Heart left ventricle (tissue), 16 donors: ENCODE data around the gene ARHGAP24. TPM values are rescaled to one million over a fixed set of nuclear protein-coding genes. Genes with fewer than 3 reads are reported as not detected.

Experiments
- ATAC-seq, 4 donors: fragments of 200-7000 bp; cut with Tn5 transposase; one replicate each; pipeline ENCODE4 v1.9.1; 2020 to 2022; ENCODE audit warnings: moderate library complexity in 4 of 4, mild to moderate bottlenecking in 3 of 4, moderate number of reproducible peaks in 1 of 4
- DNase-seq, 5 donors: peaks; one replicate each; pipeline ENCODE4 v3.0.0-alpha.2; 2020
- H3K27ac ChIP-seq, 12 donors: fragments of 200-600 bp; sonication (generic) in 4 of 12; one replicate each; pipeline versions ENCODE4 v1.5.0 to v1.8.0; 2016 to 2022; ENCODE audit warnings: mild to moderate bottlenecking in 2 of 12
- H3K27me3 ChIP-seq, 9 donors: fragments of 200-600 bp; sonication (generic) in 2 of 9; one replicate each; pipeline versions ENCODE4 v1.5.1 to v1.8.0; 2016 to 2022; ENCODE audit warnings: mild to moderate bottlenecking in 3 of 9
- H3K36me3 ChIP-seq, 9 donors: fragments of 200-600 bp; sonication (generic) in 2 of 9; one replicate each; pipeline versions ENCODE4 v1.5.0 to v1.8.0; 2018 to 2022; ENCODE audit warnings: mild to moderate bottlenecking in 2 of 9
- H3K4me1 ChIP-seq, 12 donors: fragments of 200-600 bp; sonication (generic) in 4 of 12; one replicate each; pipeline versions ENCODE4 v1.5.0 to v1.8.0; 2016 to 2022; ENCODE audit warnings: mild to moderate bottlenecking in 3 of 12
- H3K4me3 ChIP-seq, 12 donors: fragments of 200-600 bp; sonication (generic) in 4 of 12; one replicate each; pipeline versions ENCODE4 v1.5.0 to v1.8.0; 2017 to 2022; ENCODE audit warnings: mild to moderate bottlenecking in 9 of 12, moderate library complexity in 4 of 12
- H3K9me3 ChIP-seq, 12 donors: fragments of 200-600 bp; sonication (generic) in 4 of 12; one replicate each; pipeline versions ENCODE4 v1.5.0 to v1.8.0; 2016 to 2022; ENCODE audit warnings: mild to moderate bottlenecking in 1 of 12
- CTCF ChIP-seq, 12 donors: fragments of 200-600 bp; sonication (generic) in 4 of 12; IDR thresholded peaks; one replicate each; pipeline versions ENCODE4 v1.5.0 to v1.8.0; 2018 to 2022; ENCODE audit warnings: antibody characterized with exemption in 12 of 12, mild to moderate bottlenecking in 5 of 12
- POLR2A ChIP-seq, 2 donors: fragments of 450-650 bp; IDR thresholded peaks; one replicate each; pipeline ENCODE4 v1.6.1; 2017; ENCODE audit warnings: antibody characterized with exemption in 2 of 2, mild to moderate bottlenecking in 2 of 2, moderate library complexity in 2 of 2
- WGBS, 4 donors: extraction: QIAGEN DNeasy Blood & Tissue Kit in 2 of 4; methylation state at CpG; one replicate each; pipeline versions ENCODE4 v1.1.5 to v1.1.7; 2013 to 2018; 5-methylcytosine and 5-hydroxymethylcytosine counted together
- intact Hi-C, 10 donors: fragments of 100-400 bp; cut with DNase I; formaldehyde crosslinking; loops; one replicate each; pipeline versions ENCODE4 v1.11.1 to v1.14.2; 2022
- polyA plus RNA-seq, 2 donors: library from polyadenylated mRNA; stranded (reverse); fragments of 200-250 nt; gene quantifications; one replicate each; pipeline ENCODE4 v1.2.3, GENCODE V29; 2013
- total RNA-seq, 9 donors: library from RNA; depleted of rRNA in 2 of 9; stranded (reverse); fragments of >200 nt in 2 of 9; fragmentation: NEBNext Ultra II Directional in 3 of 9; extraction: Animal tissue kit (Norgen Biotek cat#: 25700) in 3 of 9; gene quantifications; one replicate each; pipeline versions ENCODE4 v1.1.0 to v1.2.4, GENCODE V29; 2016 to 2023
- donor health status: ischemic (EF 13 %, LVEDD 7.1; RV severe dilation, severe dysfunction).
- donor health status: healthy with polysubstance abuse.
- donor health status: DM: no; HTN: yes; CAD: no.
- donor health status: DM: no; HTN: no; CAD: no.
- donor health status: ischemic (EF 25% LVEDD 6.9; RV normal size, moderate dysfunction).
- donor health status: ischemic (EF 25% LVEDD 5.7; RV mildly dilated, moderate dysfunction).
- donor health status: healthy.
- donor health status: DM: yes; HTN: yes; CAD: no.
- donor health status: ischemic (EF 35%, LVEDD 5.7; RV mildly dilated, moderate dysfunction).
- donor health status: nonischemic (EF 11% LVEDD 7.7; RV severe dilation, severe dysfunction).
- donor health status: DM: yes; HTN: yes; CAD: no.
- donor health status: PGD.
- donor health status: ischemic (EF 29% LVEDD 5.4; RV normal size, mild dysfunction).
- donor health status: nonischemic (EF 23%, LVEDD 6.1; RV moderate dilation, normal function).

The ARHGAP24 gene
- total and polyA plus RNA-seq, 11 donors = 4.5 to 36.9 (median 18.9) TPM

DNA sequence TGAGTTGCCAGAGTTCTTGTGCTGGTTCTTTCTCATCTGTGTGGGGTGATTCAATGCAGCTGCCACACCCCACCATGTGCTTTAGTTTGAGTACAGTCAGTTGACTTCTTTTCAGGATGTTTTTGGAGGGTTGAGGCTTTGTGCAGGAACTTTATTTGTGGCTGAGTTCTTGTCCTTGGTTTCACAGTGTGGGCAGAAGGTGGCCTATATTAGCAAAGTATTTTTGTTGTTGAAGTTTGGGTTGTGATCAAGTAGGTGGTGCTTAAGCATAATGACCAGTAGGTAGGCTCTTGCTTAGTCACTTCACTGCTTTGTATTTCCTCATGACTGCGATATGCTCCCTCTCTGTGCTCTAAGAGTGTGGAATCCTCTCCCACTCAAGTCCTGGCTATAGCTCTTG is 80.3 kb downstream of the ARHGAP24 start:
- no peak for TF ChIP-seq POLR2A (IDR thresholded peaks at IDR 0.05)
- TF ChIP-seq CTCF (IDR thresholded peaks at IDR 0.05) = no peak
- Histone ChIP-seq H3K4me3 (no peak overlapping the region), H3K4me1 (peaks cover 0 to 14% (median 0%) of the 10 kb centered on the region in 12 donors), H3K27ac (no peak overlapping the region), H3K36me3 (no peaks in the 10 kb centered on the region), H3K27me3 (no peaks in the 10 kb centered on the region), H3K9me3 (peaks cover 0 to 27% (median 4%) of the 10 kb centered on the region in 12 donors)
- no peak for DNase-seq
- peak in 1 of 4 donors; percentile 24 for ATAC-seq
- WGBS, 4 donors = 78 to 98% (median 94%) methylated on average over 1 of the region's 1 CpG
- intact Hi-C loops = no loop called here

- H3K36me3 ChIP-seq = no peaks in the 10 kb centered on the region
- ATAC-seq (peak in 3 of 4 donors; percentile 39 to 55 (median 42)), DNase-seq (no peak)
- WGBS, 4 donors = 69 to 85% (median 72%) methylated on average over 4 of the region's 4 CpGs
- peaks cover 0 to 14% (median 0%) of the 10 kb centered on the region in 12 donors for H3K4me1 ChIP-seq
- no peaks in the 10 kb centered on the region for H3K27me3 ChIP-seq
- H3K4me3 ChIP-seq = no peak overlapping the region
- no peak overlapping the region for H3K27ac ChIP-seq
- intact Hi-C loops = no loop called here
- H3K9me3 ChIP-seq = peaks cover 0 to 26% (median 4%) of the 10 kb centered on the region in 12 donors
- TF ChIP-seq CTCF (IDR thresholded peaks at IDR 0.05) (no peak), POLR2A (IDR thresholded peaks at IDR 0.05) (no peak)
Measured at GRCh38 chr4:85556283-85556682, 81.3 kb downstream of the ARHGAP24 start.

DNA sequence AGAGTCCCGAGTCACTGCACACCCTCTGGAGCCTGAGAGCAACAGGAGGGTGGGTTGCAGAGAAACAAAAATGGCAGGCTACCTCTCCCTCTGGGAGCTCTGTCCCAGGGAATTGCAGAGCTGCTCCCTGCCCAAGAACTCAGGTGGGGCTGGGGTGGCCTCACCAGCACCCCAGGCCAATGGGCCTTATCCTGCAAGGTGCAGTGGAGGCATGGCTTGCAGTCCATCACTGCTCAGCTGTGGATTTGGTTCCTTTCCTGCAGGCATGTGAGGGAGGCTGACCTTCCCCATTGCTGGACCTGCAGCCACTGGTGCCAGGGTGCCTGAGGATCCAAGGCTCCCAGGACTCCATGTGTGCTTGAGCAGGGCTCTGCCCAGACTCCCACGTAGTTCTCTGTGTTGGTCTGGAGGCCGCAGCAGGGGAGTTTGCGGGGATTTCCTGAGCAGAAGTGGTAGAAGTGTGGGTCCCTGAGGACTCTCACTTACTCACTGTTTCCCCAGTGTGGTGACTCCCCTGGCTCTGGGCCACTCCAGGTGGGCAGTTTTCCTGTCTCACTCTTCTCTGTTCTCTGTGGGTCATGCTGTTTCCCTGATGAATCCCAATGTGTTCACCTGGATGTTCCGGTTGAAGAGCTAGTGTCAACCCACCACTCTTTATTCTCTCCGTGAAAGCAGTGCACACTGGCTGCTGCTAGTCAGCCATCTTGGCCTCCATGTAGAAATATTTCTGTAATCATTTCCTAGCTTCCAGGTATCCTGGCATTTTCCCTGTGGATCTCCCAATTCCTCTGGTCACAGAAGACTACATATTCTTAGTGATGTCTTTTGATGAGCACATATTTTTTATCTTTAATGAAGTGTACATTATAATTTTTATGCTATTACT is 82.3 kb downstream of the ARHGAP24 start:
- 70 to 91% (median 81%) methylated on average over 4 to 6 of the region's 6 CpGs for WGBS, 4 donors
- DNase-seq = no peak
- no peak overlapping the region for H3K4me3 ChIP-seq
- H3K9me3 ChIP-seq = peaks cover 0 to 18% (median 4%) of the 10 kb centered on the region in 12 donors
- H3K27me3 ChIP-seq = no peaks in the 10 kb centered on the region
- H3K4me1 ChIP-seq = peaks cover 0 to 14% (median 0%) of the 10 kb centered on the region in 12 donors
- no peaks in the 10 kb centered on the region for H3K36me3 ChIP-seq
- intact Hi-C loops = no loop called here
- H3K27ac ChIP-seq = no peak overlapping the region
- TF ChIP-seq CTCF (IDR thresholded peaks at IDR 0.05) (no peak), POLR2A (IDR thresholded peaks at IDR 0.05) (no peak)
- peak in 2 of 4 donors; percentile 11 to 31 for ATAC-seq

DNA sequence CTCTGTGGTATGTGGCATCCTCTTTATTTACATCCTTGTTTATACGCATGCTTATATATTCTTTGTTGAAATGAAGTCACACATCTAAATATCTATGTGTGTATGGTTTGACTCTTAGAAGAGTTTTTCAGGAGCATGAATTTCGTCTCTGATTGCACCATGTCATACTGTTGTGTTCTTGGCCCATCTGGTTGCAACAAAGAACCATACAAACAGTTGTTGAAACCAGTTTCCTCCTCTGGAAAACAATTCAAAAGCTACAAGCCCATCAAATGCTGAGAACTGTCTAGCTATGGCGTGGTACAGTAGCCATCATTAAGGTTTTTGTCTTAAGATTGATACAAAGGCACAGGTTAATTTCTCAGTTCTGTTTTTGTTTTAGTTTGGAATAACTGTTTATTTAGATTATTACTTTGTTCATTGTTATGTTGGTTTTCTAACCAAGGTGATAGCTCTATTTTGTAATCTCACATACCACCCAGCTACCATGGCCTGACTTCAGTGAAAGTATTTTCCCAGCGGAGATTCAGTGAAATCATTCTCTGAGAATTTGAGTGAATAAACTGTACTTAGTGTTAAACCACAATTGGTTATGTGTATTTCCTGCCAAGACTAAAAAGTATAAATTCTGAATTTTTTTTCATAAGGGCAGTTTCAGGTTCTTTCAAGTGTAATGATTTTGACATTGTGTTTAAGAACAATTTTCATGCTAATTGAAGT is 91.0 kb downstream of the ARHGAP24 start:
- DNase-seq = no peak
- TF ChIP-seq POLR2A (IDR thresholded peaks at IDR 0.05) (no peak), CTCF (IDR thresholded peaks at IDR 0.05) (no peak)
- Histone ChIP-seq H3K4me3 (no peak overlapping the region), H3K27me3 (no peaks in the 10 kb centered on the region), H3K4me1 (no peaks in the 10 kb centered on the region), H3K27ac (no peak overlapping the region), H3K9me3 (peaks cover 0 to 8% (median 0%) of the 10 kb centered on the region in 12 donors), H3K36me3 (peaks cover 0 to 4% (median under 1%) of the 10 kb centered on the region in 9 donors)
- no peak for ATAC-seq
- 88 to 95% (median 93%) methylated on average over 4 of the region's 4 CpGs for WGBS, 4 donors
- intact Hi-C loops = no loop called here
